Heart left ventricle (tissue), 13 donors: ENCODE measurements around the gene SLC7A6OS.

Source experiments
- POLR2A ChIP-seq, 2 donors: fragments of 450-650 bp; IDR thresholded peaks; one replicate each; pipeline ENCODE4 v1.6.1; 2017; ENCODE audit warnings: antibody characterized with exemption in 2 of 2, mild to moderate bottlenecking in 2 of 2, moderate library complexity in 2 of 2
- TF ChIP-seq, protein P1 (sequence below), 12 donors: fragments of 200-600 bp; sonication (generic) in 4 of 12; IDR thresholded peaks; one replicate each; pipeline versions ENCODE4 v1.5.0 to v1.8.0; 2018 to 2022; ENCODE audit warnings: antibody characterized with exemption in 12 of 12, mild to moderate bottlenecking in 5 of 12
- donor health status: ischemic (EF 13 %, LVEDD 7.1; RV severe dilation, severe dysfunction).
- donor health status: DM: no; HTN: yes; CAD: no.
- donor health status: DM: no; HTN: no; CAD: no.
- donor health status: ischemic (EF 25% LVEDD 6.9; RV normal size, moderate dysfunction).
- donor health status: ischemic (EF 25% LVEDD 5.7; RV mildly dilated, moderate dysfunction).
- donor health status: ischemic (EF 35%, LVEDD 5.7; RV mildly dilated, moderate dysfunction).
- donor health status: nonischemic (EF 11% LVEDD 7.7; RV severe dilation, severe dysfunction).
- donor health status: DM: yes; HTN: yes; CAD: no.
- donor health status: PGD.
- donor health status: ischemic (EF 29% LVEDD 5.4; RV normal size, mild dysfunction).
- donor health status: nonischemic (EF 23%, LVEDD 6.1; RV moderate dilation, normal function).

DNA sequence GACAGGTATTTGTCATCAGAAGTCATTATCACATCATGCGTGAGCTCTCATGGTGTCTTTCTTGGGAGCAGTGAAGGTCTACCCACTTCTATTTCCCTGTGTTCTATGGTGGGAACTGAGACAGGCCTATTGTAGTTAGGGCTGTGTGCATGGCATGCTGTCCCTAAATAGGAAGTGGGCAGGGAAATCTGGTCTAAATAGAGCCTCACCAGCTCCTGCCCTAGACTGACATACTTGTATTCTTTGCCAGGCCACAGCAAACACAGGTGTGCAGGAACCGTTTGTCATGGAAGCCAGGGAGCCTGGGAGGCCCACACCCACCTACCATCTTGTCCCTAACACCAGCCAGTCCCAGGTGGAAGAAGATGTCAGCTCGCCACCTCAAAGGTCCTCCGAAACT lies 36.3 kb downstream of the SLC7A6OS start:
- TF ChIP-seq, protein P1, sequence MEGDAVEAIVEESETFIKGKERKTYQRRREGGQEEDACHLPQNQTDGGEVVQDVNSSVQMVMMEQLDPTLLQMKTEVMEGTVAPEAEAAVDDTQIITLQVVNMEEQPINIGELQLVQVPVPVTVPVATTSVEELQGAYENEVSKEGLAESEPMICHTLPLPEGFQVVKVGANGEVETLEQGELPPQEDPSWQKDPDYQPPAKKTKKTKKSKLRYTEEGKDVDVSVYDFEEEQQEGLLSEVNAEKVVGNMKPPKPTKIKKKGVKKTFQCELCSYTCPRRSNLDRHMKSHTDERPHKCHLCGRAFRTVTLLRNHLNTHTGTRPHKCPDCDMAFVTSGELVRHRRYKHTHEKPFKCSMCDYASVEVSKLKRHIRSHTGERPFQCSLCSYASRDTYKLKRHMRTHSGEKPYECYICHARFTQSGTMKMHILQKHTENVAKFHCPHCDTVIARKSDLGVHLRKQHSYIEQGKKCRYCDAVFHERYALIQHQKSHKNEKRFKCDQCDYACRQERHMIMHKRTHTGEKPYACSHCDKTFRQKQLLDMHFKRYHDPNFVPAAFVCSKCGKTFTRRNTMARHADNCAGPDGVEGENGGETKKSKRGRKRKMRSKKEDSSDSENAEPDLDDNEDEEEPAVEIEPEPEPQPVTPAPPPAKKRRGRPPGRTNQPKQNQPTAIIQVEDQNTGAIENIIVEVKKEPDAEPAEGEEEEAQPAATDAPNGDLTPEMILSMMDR (IDR thresholded peaks at IDR 0.05): no peak
- TF ChIP-seq POLR2A (IDR thresholded peaks at IDR 0.05): no peak
